GM10266 (cell line): ENCODE measurements around the gene NTRK3.

ENCODE experiments used
- DNase-seq: peaks from one replicate; pipeline ENCODE4 v3.0.0; 2012; ENCODE audit errors: extremely low spot score
- CTCF ChIP-seq: IDR thresholded peaks from 2 replicates; pipeline ENCODE4 v1.5.1; 2012; ENCODE audit warnings: mild to moderate bottlenecking, low read depth; ENCODE audit not compliant: control insufficient read depth, insufficient read depth; ENCODE audit errors: missing control alignments

Gene NTRK3

GRCh38 chr15:88121968-88122530, 134.5 kb downstream of the NTRK3 start:
- TF ChIP-seq CTCF, result no peak
- no peak for DNase-seq

GRCh38 chr15:88120026-88120425, 136.5 kb downstream of the NTRK3 start:
- no peak for TF ChIP-seq CTCF
- no peak for DNase-seq

GRCh38 chr15:88118741-88119140, 137.8 kb downstream of the NTRK3 start:
- no peak for DNase-seq
- no peak for TF ChIP-seq CTCF

- TF ChIP-seq CTCF, result no peak
- DNase-seq, result no peak
Measured at GRCh38 chr15:88118035-88118434, 138.5 kb downstream of the NTRK3 start.

- DNase-seq, result no peak
- TF ChIP-seq CTCF, result no peak
Measured at GRCh38 chr15:88115486-88116152, 140.9 kb downstream of the NTRK3 start.

- no peak for TF ChIP-seq CTCF
- no peak for DNase-seq
Measured at GRCh38 chr15:88113613-88114308, 142.8 kb downstream of the NTRK3 start.

GRCh38 chr15:88108991-88109390, 147.5 kb downstream of the NTRK3 start:
- no peak for TF ChIP-seq CTCF
- no peak for DNase-seq
